ENCODE results near the gene GPR68. TPM values are rescaled to one million over a fixed set of nuclear protein-coding genes. Genes with fewer than 3 reads are reported as not detected.
"Not testable (repeated sequence)": the region's sequence is repeated elsewhere in the genome, so short reads cannot be mapped to it uniquely, and the experiment has no call there.

GPR68 gene
- polyA plus RNA-seq, 3 donors = 1.8 to 2.4 (median 2.0) TPM

DNA sequence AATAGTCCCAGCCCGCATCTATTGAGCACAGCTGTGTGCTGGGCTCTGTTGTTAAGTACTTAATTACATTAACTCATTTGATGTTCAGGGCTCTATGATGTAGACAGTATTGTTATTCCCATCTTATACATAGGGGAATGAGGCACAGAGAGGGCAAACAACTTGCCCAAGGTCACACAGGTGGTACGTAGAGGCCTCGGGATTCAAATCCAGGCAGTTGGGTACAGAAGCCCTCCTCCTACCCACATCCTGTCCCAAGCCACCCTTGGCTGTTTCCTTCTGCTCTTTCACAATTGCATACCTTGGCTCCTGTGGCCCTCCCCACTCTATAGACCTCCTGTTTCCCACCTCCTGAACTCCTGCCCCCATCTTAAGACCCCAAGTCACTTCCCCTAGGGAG, 10.0 kb upstream of the GPR68 start:
- DNase-seq (ENCODE audit: low read depth in 3 of 3, low spot score in 2 of 3) = no peak

DNA sequence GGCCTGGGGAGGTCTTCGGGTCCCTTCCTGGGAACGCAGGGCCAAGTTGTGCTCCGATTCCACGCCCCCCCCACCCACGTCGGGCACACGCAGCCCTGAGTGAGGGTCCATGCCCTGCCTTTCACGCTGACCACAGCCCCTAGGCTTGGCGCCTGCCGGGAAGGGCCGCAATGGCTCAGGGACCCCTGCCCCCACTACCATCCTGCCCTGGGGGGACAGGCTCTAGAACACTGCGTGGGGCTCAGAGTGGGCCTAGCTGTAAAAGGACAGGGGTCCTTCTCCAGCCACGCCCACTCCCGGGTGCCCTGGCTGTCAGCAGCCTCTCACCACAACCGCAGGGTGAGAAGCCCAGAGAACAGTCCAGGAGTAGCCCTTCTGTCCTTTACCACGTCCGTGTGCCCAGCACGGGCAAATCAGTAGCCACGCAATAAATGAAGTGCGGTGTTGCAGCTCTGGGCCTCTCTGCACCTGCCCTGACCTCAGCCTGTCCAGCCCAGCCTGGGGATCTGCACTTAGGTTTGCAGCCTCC, 9.4 kb upstream of the GPR68 start:
- DNase-seq (ENCODE audit: low read depth in 3 of 3, low spot score in 2 of 3) = no peak

DNA sequence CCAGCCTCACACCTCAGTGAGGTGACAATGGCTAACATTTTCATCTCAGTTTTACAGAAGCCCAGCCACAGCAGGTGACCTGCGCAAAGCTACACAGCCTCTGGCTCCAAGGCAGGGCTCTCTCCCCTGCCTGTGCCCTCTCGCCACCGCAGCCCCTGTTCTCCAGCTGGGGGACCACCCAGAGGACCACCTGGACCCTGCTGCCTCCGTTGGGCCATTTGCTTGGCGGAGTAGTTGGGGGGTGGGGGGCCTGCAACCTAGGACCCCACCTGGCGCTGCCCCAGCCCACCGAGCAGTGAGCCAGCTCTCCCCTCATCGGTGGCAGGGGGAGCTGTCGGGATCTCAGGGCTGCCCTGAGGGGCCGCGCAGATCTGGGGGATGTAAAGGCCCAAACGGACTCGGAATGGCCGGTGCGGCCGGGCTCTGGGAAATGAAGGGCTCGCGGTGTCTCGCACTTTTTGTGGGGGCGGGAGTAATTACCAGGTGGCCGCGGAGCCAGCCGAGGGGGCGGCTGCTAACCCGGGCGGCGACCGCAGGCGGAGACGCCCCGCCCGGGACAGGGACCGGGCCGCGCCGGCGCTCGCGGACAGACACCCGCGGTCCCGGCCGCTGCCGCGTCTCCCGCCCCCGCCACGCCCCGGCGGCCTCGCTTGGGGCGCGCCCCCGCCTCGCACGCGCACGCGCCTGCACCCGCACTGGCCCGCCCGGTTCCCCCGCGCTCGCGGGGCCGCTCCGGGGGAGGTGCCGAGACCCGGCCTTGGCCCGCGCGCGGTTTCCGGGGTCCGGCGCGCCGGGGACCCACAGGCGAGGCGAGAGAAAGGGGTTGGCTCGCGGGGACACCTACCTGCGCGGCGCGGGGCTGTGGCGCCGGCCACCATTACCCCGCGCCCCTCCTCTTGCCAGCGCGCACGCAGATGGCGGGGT, 8.6 kb upstream of the GPR68 start:
- DNase-seq (ENCODE audit: low read depth in 3 of 3, low spot score in 2 of 3) = no peak

DNA sequence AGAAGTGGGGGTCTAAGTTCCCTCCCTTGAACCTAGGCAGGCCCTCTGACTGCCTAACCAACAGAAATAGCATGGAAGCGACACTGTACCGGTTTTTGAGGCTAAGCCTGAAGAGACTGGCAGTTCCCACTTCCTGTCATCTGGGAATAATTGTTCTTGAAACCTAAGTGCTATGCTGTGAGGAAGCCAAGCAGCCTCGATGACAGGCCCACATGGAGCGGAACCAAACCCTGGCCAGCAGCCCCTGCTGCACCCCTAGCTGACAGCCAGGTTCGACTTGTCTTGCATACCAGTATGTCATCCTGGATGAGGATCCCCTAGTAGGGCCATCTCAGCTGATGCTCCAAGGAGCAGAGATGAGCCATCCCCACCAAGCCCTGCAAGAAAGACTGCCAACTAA, 6.4 kb upstream of the GPR68 start:
- no peak for DNase-seq (ENCODE audit: low read depth in 3 of 3, low spot score in 2 of 3)

DNA sequence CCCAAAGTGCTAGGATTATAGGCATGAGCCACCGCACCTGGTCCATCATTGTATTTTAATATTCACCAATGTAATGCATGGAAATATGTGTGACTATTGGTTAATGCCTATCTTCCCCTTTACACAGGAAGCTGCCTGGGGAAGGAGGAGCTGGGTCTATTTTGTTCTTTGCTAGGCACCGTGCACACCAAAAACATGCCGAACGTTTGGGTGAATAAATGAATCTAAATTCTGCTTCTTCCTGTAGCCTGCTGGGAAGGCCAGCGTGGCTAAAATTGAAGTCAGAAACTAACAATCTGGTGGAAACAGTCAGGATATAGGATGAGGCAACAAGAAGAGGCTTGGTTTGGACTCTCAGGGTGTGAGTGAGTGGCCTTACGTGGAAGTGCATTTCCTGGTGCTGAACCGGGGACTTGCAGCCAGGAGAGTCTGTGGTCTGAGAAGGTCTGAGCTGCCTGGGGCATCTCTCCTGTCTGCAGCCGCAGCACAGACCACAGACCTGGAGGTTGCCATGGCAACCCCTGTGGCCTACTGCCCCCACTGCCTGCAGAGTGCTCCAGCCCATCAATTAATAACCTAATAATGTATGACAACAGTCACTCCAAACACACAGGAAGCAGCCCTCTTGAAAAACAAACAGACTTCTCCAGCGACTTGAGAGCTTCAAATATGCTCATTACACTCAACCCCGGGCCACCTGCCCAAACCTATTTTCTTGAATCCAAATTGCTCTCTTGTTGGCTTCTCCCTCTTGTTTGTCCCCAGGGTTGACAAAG, 5.5 kb upstream of the GPR68 start:
- no peak for DNase-seq (ENCODE audit: low read depth in 3 of 3, low spot score in 2 of 3)

DNA sequence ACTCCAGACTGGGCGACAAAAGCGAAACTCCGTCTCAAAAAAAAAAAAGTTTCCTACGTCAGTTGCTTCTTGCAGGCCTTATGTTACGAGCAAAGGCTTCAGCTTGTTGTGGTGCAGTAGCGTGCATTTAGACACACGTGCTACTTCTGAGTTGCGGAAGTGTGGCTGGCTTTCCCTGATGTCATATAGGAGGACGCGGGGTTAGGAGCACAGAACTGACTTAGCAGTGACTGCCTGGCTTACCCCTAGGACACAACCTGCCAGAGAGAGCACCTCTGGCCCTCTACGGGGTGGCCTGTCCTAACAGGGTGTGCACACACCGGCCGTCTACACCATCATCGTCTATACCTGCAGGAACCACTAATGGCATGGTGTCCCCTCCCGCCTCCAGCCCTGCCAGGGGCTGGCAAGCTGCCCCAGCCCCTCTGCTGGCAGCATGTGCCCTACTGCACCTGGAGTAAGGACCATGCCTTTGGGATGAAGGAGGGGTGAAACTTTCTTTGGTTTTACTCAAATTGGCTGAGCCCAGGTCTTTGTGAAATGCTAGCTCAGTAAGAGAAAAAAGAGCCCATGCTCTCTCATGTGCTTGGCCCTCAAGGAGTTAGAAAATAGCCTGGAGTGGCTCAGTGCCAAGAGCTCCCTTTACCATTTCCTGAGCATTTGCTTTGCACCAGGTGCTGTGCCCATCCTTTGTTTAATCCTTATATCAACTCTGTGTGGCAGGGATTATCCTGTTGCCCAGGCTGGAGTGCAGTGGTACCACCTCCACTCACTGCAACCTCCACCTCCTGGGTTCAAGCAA, 1.7 kb upstream of the GPR68 start:
- DNase-seq (ENCODE audit: low read depth in 3 of 3, low spot score in 2 of 3) = no peak

DNA sequence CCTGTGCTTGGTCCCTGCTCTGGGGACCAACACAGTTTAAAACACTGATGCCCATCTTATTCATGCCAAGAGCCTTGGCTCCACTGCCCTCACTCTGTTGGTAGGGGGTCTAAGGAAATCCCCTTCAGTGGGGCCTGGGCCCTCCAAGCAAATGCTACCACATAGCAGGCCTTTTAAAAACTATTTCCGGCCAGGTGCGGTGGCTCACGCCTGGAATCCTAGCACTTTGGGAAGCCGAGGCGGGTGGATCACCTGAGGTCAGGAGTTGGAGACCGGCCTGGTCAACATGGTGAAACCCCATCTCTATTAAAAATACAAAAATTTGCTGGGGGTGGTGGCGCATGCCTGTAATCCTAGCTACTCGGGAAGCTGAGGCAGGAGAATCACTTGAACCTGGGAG, 1.1 kb upstream of the GPR68 start:
- DNase-seq (ENCODE audit: low read depth in 3 of 3, low spot score in 2 of 3) = not testable (repeated sequence)

DNA sequence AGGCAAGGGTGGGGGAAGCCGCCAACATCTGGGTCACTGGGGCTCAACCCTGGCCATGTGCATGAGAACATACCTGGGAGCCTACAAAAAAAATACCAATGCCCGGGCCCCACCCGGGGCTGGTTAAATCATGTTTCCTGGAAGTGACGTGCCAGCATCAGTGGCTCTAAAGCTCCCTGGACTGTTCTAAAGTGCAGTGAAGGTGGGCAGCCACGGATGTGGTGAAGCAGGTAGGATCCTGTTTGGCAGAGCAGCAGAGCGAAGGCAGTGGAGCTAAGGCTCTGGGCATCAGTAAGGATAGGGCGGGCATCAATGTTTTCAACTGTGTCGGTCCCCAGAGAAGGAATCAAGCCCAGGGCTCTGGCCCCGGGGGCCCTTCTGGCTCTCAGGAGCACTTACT, 525 bp upstream of the GPR68 start:
- DNase-seq (ENCODE audit: low read depth in 3 of 3, low spot score in 2 of 3) = no peak

DNA sequence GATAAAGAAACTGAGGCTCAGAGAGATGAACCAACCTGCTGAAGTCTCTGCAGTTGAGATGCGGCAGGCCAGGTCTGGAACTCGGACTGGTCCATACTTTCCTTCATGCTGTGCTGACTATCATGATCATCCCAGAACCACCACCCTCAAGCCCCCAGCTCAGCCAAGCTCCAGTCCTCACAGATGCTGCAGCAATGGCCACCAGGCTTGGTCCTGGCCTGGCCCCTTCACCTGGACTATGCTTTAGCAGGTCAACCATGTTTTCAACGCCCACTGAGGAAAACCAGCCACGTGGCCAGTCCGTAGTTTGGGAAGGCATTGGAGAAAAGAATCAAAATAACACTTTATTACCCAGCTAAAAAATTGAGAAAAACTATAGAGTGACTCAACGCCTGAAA, 1.4 kb downstream of the GPR68 start:
- no peak for DNase-seq (ENCODE audit: low read depth in 3 of 3, low spot score in 2 of 3)

DNA sequence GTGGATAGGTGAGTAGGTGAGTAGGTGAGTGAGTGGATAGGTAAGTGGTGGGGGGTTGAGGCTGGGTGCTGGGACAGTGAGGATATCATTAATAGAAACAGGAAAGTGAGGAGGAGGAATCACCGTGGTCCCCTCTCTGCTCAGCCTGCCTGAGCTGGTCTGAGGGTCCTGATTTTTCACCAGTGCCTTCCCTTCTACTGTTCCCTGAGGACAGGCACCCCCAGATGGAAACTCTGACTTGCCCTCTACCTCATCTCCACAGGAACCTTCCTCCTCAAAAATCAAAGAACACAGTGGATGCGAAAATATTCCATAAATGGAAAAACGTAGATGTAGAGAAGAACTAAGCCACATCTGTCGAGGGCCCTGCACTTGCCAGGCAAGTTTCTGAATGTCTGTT, 1.9 kb downstream of the GPR68 start:
- no peak for DNase-seq (ENCODE audit: low read depth in 3 of 3, low spot score in 2 of 3)

DNA sequence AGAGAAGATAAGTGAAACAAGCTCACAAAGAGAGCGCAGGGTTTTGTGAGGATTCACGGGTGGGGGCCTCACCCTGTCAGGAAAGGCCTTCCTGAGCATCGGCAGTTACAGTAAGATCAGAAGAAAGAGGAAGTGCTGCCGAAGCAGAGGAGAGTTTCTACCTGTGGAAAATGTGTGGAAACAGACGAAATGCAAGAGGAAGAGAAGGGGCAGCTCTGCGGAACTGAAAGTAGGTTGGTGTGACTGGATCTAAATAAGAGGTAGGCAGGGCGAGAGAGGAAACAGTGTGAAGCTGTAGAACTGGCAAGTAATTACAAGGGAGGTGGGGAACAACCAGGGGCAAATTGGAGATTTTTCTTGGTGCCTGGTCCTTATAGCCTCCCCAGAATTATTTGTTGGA, 2.6 kb downstream of the GPR68 start:
- no peak for DNase-seq (ENCODE audit: low read depth in 3 of 3, low spot score in 2 of 3)

DNA sequence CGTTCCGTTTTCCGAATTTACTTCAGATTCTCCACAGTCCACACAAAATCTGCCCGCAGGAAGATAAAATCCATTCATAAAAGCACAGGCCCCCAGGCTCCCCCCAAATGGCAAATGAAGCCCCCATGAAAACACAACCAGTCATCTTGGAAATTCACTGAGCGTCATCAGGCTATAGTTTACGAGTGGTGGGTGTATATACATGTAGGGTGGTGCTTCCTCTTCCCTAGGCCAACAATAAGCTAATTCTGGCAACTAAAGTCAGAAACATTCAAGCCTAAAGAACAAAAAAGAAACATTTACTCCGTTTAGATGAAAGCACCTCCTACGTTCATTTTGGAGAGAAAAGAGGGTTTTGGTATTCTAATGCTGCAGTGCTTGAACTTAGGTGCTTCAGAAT, 5.8 kb downstream of the GPR68 start:
- DNase-seq (ENCODE audit: low read depth in 3 of 3, low spot score in 2 of 3) = no peak

DNA sequence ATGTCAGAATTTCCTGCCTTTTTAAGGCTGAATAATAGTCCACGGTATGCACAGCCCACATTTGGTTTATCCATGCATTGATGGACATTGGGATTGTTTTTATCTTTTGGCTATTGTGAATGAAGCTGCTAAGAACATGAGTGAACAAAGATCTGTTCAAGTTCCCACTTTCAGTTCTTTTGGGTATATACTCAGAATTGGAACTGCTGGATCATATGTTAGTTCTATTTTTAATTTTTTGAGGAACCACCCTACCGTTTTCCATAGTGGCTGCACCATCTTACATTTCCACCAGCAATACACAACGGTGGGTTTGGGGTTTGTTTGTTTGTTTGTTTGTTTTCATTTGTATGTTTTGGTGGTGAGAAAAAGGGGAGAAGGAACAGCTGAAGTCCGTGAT, 6.4 kb downstream of the GPR68 start:
- no peak for DNase-seq (ENCODE audit: low read depth in 3 of 3, low spot score in 2 of 3)

DNA sequence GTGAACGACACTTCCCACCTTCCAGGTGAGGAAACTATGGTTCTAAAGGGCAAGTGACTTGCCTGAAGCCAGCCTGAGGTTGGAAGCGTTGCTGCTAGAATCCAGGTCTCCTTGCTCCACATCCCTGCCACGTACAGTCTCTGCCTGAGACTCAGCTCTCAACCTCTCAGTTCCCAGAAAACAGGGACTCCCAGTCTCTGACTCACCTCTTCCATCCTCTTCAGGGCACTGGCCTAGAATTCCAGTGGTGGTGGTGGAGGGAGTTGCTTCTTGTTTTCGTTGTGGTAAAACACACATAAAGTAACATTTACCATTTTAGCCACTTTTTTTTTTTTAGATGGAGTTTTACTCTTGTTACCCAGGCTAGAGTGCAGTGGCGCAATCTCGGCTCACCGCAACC, 7.3 kb downstream of the GPR68 start:
- DNase-seq (ENCODE audit: low read depth in 3 of 3, low spot score in 2 of 3) = no peak

DNA sequence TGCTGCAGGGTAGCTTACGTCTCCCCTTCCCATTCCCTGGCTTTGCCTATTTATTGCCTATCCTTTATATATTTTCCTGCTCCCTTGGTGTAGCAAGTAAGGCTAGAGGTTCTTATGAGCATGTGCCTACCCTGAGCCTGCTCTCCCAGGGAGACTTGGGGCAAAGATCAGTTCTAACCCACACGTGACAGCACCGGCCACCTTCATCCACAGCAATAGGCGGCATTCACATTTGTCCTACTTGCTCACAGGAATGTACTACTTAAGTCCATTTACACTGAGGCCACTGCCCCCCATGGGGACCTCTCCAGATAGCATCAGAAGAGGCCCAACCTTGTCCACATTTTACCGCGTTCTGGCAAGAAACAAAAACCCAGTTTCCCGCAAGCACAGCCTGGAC, 8.7 kb downstream of the GPR68 start:
- no peak for DNase-seq (ENCODE audit: low read depth in 3 of 3, low spot score in 2 of 3)

DNA sequence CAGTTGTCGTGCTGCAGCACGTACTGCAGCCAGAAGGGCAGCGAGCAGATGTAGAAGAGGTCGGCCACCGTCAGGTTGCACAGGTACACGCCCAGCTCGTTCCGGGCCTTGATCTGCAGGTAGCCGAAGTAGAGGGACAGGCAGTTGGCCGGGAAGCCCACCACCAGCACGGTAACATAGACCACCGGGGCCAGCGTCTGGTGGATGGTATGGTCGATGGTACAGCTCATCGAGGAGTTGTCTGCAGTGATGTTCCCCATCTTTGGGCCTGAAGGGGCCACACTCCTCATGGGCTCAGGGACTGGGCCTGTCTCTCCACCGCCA, 9.8 kb downstream of the GPR68 start:
- no peak for DNase-seq (ENCODE audit: low read depth in 3 of 3, low spot score in 2 of 3)

DNA sequence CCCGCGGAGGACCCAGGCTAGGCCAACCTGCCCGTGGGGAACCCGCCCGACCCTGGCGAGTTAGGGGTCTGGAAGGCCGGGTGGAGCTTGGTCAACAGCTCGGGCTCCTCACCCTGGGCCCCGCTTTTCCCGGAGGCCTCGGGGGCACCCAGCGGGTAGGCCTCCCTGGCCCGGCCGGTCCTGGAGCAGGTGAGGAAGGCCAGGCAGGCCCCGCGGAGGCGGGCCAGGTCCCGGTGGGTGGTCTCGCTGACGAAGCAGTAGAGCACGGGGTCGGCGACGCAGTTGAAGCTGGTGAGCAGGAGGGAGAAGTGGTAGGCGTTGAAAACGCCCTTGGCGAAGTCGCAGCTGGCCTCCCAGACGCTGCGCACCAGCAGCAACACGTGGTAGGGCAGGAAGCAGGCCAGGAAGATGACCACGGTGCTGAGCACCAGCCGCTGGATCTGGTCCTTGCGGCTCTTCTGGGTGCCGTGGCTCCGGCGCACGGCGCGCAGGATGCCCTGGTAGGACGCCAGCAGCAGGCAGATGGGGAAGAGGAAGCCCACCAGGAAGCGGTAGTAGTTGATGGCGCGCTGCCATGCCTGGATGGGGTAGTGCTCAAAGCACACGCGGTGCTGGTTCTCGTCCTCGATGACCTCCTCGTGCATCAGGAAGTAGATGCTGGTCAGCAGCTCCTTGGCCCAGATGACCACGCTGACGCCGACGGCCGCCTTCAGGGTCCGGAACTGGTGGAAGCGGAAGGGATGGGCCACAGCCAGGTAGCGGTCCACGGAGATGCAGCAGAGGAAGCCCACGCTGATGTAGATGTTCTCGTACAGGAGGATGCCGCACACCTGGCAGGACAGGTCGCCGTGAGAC, 10.3 kb downstream of the GPR68 start:
- DNase-seq (ENCODE audit: low read depth in 3 of 3, low spot score in 2 of 3) = no peak

DNA sequence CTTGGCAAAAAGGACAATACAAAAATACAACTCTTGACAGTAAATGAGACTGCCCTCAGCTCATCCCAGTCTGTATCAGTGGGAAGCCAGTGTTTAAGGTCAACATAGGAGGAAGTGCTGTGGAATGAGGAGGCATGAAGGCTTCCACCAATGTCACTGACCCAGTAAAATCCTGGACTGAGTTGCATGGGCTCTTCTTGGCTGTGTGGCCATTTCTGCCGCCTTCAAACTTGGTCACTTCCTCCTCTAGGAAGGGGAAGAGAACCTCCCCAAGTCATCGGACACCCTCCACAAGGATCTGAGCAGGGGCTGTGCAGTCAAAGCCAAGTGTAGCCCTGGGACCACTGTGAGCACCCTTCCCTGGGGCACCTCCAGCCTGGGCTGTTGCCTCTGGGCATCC, 11.9 kb downstream of the GPR68 start:
- DNase-seq (ENCODE audit: low read depth in 3 of 3, low spot score in 2 of 3) = no peak

DNA sequence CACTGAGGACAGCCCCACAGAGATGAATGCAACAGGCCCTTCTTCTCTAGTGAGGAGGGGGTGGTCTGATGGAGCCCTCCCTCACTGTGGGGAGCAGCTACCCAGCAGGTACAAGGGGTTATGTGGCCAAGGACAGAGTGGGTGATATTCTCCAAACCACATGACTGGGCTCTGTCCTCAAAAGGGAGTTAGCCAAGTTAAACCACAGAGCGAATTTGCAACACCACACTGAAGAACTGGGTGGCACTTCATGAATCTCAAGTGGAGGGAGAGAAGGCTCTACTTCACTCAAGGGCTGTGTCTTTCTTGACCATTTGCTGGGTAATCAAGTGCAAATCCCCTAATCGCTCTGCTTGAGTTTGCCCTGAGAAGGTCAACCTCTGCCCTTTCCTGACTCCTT, 12.5 kb downstream of the GPR68 start:
- no peak for DNase-seq (ENCODE audit: low read depth in 3 of 3, low spot score in 2 of 3)

DNA sequence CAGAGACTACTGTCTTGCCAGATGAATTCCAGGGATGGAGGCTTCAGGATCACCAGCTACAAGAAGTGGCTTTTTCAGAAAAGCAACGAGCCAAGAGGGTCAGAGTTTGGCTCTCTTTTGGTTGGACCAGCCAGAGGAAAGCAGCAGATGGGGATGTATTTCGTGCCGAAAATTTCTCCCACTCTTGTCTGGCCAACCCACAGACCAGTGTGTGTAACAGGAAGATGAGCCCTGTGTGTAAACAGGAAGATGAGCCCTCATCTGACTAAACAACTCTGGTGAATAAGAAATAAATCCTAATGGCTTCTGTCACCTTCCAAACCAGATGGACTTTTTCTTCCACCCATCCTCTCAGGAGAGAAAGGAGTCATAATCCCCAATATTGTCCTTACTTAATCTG, 13.1 kb downstream of the GPR68 start:
- DNase-seq (ENCODE audit: low read depth in 3 of 3, low spot score in 2 of 3) = no peak

Data from right renal cortex interstitium (tissue), 3 donors.